ENCODE measurements around the gene ACOX1.
"Not testable (repeated sequence)": the region's sequence is repeated elsewhere in the genome, so short reads cannot be mapped to it uniquely, and the experiment has no call there.

ACOX1 gene

GRCh38 chr17:75979705-75980187, 780 bp upstream of the ACOX1 start:
- no peak for DNase-seq

GRCh38 chr17:75976175-75976848, 2.7 kb downstream of the ACOX1 start:
- no peak for DNase-seq

- DNase-seq: no peak
These were observed 3.2 kb downstream of the ACOX1 start for GRCh38 chr17:75975757-75976174.

- not testable (repeated sequence) for DNase-seq
These were observed 3.8 kb downstream of the ACOX1 start for GRCh38 chr17:75975187-75975586.

DNA sequence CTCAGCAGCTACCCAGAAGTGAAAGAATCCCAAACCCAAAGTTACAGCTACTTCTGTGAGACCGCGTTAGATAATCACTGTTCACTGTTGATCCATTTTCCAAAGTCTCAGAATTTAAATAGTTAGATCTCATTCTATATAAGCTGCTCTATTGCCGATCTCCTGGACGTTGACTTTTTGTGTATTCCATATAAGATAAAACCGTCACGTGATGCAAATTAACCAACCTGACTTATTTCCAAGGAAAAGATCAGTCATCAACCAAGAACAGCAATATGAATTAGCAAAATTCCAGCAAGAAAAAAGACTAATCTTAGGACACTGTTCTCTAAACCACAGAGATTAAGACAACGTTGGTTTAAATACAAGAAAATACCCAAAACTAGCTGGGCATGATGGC, 8.3 kb downstream of the ACOX1 start:
- DNase-seq: no peak

- no peak for DNase-seq
These were observed 8.9 kb downstream of the ACOX1 start for GRCh38 chr17:75970011-75970523.

DNA sequence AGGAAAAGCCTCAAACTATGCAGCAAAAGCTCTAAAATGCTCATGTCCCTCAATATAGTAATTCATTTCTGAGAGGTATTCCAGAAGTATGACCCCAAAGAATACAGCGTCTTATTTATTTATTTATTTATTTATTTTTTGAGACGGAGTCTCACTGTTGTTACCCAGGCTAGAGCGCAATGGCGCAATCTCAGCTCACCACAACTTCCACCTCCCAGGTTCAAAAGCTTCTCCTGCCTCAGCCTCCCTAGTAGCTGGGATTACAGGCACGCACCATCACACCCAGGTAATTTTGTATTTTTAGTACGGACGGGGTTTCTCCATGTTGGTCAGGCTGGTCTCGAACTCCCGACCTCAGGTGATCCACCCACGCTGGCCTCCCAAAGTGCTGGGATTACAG, 9.9 kb downstream of the ACOX1 start:
- DNase-seq: not testable (repeated sequence)

- no peak for DNase-seq
These were observed 13.5 kb downstream of the ACOX1 start for GRCh38 chr17:75965468-75965867.

DNA sequence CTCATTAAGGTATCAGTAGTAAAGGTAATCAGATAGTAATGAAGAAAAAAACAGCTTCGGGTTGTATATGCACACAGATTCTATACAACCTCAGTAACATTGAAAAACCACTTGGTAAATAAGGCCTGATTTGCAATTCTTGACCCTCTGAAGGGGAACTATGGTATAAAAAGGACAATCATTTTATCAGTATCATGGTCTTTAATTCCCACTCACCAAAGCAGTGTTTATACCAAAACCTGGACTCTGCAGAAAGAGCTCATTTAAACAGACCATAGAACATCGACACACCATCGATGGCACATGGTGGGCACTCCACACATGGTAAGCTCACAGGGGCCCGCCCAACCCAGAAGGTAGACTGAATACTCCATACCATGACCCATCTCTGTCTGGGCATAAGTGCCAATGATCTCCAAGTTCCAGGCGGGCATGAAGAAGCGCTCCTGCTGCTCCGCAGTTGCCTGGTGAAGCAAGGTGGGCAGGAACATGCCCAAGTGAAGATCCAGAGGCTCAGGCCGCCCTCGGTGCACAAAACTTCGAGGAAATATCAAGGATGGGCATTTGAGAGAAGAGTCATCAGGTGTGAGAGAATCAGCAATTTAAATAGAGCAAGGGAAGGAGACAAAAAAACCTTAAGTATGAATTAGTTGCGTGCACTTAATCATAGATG, 19.0 kb downstream of the ACOX1 start:
- no peak for DNase-seq

GRCh38 chr17:75959051-75959838, 19.7 kb downstream of the ACOX1 start:
- DNase-seq: no peak

GRCh38 chr17:75950855-75951554, 28.0 kb downstream of the ACOX1 start:
- DNase-seq: no peak

DNA sequence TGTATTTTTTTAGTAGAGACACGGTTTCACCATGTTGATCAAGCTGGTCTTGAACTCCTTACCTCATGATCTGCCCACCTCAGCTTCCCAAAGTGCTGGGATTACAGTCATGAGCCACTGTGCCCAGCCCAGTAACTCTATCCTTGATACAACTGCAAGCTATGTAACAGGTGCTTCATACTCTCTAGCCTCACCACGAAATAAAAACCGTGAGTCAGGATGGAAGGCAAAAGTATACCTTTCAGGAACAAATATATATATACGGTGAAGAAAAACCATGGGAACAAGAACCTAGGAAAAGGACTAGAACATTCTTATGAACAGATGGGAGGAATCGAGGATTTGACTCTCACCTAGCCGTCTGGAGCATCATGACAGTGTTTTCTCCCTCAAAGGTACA, 28.5 kb downstream of the ACOX1 start:
- no peak for DNase-seq

- DNase-seq: peak; percentile 84
These were observed 33.8 kb downstream of the ACOX1 start for GRCh38 chr17:75945211-75945610.

- DNase-seq: no peak
These were observed 35.5 kb downstream of the ACOX1 start for GRCh38 chr17:75943491-75943890.

DNA sequence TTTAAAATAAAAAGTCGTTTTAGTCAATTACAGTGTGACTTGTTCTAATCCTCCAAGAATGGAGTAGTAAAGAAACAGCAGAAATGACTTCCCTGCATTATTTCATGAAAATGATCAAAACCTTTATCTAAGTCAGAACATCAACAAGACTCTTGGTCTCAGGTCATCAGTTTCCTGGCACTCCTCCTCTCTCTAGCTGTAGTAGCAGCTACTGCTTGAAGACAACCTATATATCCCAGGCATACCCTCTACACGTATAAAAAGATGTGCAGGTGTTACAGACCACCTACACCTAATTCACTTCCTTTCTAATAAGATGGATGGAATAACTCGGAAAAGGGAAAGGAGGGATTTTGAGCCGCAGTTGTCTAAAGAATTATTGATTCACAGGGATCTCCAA, 36.5 kb downstream of the ACOX1 start:
- DNase-seq: no peak

DNA sequence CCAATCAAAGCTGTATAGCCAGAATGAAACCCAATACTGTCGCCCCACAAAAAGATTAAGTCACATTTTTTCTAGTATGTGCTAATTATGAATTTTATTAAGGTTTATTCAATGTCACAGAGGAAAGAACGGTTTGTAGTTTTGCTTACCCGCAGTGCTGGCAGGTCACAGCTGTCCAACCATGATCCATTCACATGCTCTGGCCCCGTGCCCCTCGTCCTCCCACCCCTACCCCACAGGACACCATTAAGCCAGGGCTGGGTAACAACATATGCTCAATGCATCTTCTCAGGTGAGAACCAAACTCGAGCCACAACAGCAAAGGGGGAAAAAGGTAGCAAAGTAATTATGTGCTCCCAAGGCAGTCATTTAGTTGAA, 37.5 kb downstream of the ACOX1 start:
- no peak for DNase-seq

- DNase-seq: peak; percentile 91
These were observed 38.1 kb downstream of the ACOX1 start, which contains the start of gene FBF1 for GRCh38 chr17:75940727-75941441. Gene FBF1 (minus strand): TSS chr17:75941042. CDS start chr17:75938149, 2,893 bp downstream.

- no peak for DNase-seq
These were observed 41.3 kb downstream of the ACOX1 start for GRCh38 chr17:75937652-75938051.

DNA sequence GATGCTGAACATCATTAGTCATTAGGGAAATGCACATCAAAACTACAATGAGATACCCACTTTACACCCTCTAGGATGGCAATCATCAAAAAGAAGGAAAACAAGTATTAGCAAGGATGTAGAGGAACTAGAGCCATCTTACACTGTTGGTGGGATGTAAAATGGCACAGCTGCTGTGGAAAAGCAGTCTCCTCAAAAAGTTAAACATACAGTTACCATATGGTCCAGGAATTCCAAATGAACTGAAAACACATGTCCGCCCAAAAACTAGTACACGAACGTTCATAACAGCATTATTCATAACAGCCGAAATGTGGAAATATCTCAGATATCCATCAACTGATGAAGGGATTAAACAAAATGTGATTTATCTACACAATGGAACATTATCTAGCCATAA, 45.2 kb downstream of the ACOX1 start:
- no peak for DNase-seq

DNA sequence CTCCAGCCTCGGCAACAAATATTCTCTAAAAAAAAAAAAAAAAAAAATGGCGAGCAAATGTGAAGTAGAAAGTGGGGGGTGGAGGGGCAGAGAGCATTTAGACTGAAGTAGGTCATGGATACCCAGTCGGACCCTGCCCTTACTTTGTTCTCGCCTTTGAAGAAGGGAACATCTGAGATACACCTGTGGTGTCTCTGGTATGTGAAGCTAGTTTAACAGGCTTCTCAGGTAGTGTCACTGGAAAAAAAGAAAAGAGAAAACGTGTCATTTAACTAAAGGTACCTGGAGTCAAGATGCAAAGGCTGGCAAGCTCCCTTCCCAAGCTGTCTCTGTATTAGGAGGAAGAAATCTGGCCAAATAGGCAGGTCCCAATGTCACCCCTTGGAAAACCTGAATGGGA, 46.1 kb downstream of the ACOX1 start:
- no peak for DNase-seq

- no peak for DNase-seq
These were observed 47.9 kb downstream of the ACOX1 start for GRCh38 chr17:75931062-75931461.

DNA sequence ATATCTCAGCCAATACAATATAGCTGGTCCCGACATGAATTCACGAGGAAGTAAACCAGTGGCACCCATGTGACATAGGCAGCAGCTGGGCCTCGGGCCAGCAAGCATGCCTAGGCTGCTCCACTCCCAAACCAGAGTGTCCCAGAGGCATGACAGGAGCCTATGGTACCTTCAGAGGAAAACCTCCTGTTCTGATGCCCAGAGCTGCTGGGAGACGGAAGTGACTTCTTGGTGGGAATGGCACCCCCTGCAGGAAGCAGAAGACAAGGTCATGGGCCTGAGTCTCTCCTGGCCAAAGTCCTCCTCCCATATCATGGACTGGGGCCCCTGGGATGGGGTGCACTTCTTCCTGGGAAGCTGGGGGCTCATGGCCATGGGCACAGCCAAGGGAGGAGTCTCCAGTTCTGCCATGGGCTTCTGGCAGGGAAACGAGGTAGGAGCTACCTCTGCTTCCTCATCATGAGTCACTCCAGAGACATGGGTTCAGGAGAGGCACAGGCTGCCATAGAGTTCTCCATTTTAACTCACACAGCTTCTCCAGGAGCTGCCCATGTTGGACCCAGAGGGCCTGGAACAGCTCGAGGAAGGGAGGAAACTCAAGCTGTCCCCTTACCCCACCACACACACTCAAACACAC, 51.6 kb downstream of the ACOX1 start:
- DNase-seq: no peak
